Measurements from ENCODE around the gene PLEKHA3.

PLEKHA3 gene

DNA sequence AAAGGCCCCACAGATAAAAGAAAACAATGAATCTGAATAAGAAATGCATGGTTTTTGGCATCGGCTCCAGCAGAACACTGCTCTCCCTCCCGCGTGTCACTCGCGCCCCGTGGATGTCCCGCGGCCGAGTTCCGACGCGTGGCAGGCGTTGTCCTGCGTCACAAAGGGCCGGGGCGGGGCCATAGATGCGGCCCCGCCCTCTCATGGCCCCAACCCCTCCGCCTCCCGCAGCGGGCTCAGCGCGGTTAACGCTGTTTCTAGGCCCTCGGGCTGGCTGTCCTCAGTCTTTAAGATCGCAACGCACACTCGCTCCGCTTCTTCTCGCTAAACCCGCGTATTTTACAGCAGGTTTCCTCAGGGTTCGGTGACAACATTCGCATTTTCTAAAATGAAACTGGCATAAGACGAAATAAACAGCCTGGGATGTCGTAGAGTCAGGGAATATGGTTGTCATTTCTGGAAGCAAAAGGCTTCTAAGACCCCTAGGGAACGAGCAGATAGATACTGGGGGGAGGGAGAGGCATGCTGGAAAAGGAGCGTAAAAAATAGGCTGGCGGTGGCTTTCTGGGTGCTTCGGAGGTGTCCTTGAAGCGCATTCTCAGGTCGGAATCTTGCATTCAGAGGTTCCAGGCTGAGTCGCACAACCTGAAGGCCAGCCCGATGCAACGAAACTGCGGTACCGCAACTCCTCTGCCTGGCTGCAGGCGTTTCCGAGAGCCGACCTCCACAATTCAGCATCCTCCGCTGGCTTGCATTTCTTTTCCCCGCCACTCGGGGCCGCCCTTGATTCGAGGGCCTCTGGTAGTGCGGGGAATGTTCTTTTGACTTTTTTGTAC lies 1.6 kb upstream of the PLEKHA3 start, which contains the start of gene FKBP7:
TSS of gene FKBP7 (minus strand) at position 162 of the 836 bp plus-strand sequence. CDS start at position 61, 101 bp downstream.
- H3K4me3 ChIP-seq (ENCODE audit: low read depth, low read length), result peak within 1 kb of the TSS; percentile 83

DNA sequence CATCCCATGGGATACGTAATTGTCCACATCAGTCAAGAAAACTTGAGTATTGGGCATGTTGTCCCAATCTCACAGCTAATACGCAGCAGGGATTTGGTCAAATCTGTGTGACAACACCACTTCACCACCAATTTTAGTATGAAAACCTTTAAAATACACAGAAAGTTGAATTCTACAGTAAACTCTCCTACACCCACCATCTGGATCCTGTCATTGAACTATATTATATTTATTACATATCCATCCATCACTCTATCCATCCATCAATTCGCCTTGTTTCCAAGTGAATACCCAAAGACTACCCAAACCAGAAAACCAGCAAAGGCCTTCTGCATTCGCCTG lies 1.0 kb upstream of the PLEKHA3 start:
- no peak overlapping the region for H3K4me3 ChIP-seq (ENCODE audit: low read depth, low read length)

DNA sequence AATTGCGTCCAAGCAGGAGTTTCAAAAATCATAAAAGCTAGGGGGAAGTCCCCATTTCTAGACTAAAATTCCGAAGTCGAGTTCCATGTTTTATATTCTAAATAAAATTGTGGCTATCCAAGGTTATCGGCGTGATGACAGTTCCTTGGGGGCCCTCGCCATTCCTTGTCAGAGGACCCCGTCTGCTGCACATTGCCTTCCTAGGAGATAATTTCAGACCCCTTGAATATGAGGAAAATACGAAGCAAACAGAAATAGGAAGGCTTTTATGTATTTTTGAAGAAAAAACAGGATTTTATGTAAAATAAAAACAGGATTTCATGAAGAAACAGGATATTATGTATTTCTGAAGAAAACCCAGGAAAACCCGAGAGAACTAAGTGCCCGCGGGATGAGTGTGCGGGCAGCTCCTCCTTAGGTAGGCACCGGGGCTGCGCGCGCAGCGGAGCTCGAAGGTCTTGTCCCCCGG lies 465 bp upstream of the PLEKHA3 start:
- H3K4me3 ChIP-seq (ENCODE audit: low read depth, low read length), result peak overlapping the region; percentile 74

GRCh38 chr2:178482437-178482836 lies 2.2 kb downstream of the PLEKHA3 start:
- no peak overlapping the region for H3K4me3 ChIP-seq (ENCODE audit: low read depth, low read length)

DNA sequence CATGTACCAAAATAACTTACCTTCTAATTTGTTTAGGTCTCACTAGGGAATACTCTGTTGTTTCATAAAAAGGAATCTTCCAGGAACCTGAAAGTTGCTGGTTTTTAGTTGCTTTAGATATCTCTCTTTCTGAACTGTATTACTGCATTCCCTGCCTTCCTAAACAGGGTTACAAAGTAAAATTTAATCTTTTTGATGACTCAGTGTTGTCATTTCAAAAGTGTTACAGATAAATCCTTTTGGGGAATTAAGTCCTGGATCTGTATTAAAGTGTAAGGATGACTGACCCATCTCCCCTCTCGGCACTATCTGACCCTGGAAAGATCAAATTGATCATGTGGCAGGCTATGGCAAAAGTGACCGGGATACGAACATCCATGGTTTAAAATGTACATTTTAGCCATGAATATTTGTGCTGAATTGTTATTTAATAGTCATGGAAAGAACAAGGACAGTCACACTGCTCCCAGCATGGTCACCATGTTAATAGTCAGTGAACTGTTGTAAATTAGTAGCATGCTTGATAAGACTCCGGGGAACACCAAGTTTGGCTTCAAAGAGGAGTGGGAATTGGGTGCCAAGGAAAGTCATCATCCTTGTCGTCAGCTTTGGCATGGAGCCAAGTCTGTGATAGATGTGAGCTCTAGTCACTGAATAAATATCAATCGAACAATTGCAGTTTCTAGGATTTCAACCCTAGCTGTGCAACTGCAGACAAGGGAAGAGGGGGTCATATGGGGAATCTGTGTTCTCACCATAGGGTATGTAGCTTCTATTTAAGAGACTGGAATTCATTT lies 4.2 kb downstream of the PLEKHA3 start:
- no peak overlapping the region for H3K4me3 ChIP-seq (ENCODE audit: low read depth, low read length)

DNA sequence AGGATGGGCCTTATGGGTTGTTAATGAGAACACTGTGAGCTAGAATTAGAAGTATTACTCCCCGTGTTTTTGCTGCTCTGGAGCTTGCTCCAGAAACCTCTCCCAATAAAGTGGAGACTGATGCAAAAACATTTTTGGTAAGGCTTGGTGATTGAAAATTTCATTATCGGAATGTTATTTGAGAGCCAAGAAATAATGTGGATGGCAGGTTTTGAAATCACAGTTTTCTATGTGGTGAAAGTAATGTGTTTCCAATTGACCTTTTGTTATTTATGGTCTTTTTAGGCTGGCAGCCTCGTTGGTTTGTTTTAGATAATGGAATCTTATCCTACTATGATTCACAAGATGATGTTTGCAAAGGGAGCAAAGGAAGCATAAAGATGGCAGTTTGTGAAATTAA lies 5.1 kb downstream of the PLEKHA3 start:
- H3K4me3 ChIP-seq (ENCODE audit: low read depth, low read length), result no peak overlapping the region

- no peak overlapping the region for H3K4me3 ChIP-seq (ENCODE audit: low read depth, low read length)
Measured at GRCh38 chr2:178491612-178492011, 11.4 kb downstream of the PLEKHA3 start.

- no peak overlapping the region for H3K4me3 ChIP-seq (ENCODE audit: low read depth, low read length)
Measured at GRCh38 chr2:178496049-178496448, 15.8 kb downstream of the PLEKHA3 start.

DNA sequence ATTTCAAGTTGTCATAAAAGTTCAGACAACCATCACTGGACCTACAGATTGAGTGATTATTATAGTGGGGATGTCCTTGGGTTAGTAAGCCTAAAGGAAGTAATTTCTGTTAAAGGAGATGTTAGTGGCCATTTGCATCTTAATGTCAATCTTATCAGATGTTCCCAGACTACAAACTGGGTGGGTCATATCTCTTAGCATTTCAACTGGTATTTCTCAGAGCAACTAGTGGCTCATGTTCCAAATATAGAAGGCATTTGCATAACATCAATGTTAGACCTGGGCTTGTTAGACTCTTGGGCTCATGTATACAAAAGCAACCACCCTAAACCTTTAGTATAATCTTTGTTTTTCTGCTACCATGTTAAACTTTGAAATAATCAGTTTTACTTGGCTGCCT lies 17.9 kb downstream of the PLEKHA3 start:
- no peak overlapping the region for H3K4me3 ChIP-seq (ENCODE audit: low read depth, low read length)

GRCh38 chr2:178499640-178500039 lies 19.4 kb downstream of the PLEKHA3 start:
- H3K4me3 ChIP-seq (ENCODE audit: low read depth, low read length), result no peak overlapping the region

GRCh38 chr2:178502751-178503150 lies 22.5 kb downstream of the PLEKHA3 start:
- H3K4me3 ChIP-seq (ENCODE audit: low read depth, low read length), result no peak overlapping the region

- H3K4me3 ChIP-seq (ENCODE audit: low read depth, low read length), result no peak overlapping the region
Measured at GRCh38 chr2:178506101-178506500, 25.8 kb downstream of the PLEKHA3 start.

- no peak overlapping the region for H3K4me3 ChIP-seq (ENCODE audit: low read depth, low read length)
Measured at GRCh38 chr2:178506524-178506923, 26.3 kb downstream of the PLEKHA3 start.

DNA sequence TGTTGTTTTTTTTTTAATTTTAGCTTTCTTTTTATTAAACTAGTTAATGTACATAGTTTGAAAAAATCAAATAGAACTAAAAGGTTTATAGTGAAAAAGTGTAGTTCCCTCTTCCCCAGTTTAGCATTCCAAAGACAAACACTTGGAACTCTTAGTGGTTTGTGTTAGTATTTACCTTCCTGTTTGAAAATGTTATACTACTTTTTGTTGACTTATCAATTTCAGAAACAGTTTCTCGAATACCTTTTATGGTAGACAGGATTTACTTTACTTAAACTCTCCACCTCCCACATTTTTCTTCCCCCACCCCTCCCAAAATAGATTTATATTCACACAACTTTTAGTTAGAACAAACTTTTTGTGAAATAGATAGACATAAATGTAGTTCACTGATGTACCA lies 26.7 kb downstream of the PLEKHA3 start:
- no peak overlapping the region for H3K4me3 ChIP-seq (ENCODE audit: low read depth, low read length)

- no peak overlapping the region for H3K4me3 ChIP-seq (ENCODE audit: low read depth, low read length)
Measured at GRCh38 chr2:178508646-178509045, 28.4 kb downstream of the PLEKHA3 start.

DNA sequence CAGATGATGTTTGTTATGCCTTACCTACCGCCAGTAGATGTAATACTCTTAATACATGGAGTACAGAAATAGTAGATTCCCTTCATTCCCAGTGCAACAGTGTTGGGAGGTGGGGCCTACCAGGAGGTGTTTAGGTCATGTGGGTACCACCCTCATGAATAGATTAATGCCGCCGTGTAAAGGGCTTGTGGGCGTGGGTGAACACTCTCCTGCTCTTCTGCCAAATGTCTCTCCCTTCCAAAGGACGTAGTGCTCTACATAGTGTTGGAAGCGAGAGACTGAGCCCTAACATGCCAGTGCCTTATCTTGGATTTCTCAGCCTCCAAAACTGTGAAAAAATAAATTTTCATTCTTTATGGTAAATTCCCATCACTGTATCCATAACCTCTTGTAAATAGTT lies 30.1 kb downstream of the PLEKHA3 start:
- no peak overlapping the region for H3K4me3 ChIP-seq (ENCODE audit: low read depth, low read length)

DNA sequence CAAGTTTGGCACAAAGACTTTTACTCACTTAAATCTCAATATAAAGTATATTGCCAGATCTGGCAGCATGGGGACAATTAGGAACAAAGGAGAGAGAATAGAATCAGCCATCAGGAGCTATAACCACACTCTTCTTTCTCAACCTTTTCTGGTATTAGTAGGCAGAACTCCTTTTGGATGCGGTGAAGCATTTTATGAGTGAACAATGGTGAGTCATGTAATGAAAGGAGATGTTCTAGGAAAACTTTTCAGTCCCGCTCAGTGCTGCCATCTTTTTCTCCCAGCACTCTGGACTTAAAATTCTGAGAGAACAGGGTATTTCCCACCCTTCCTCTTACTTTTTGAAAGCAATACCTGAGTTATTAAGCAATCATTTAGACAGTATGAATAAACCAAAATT lies 32.2 kb downstream of the PLEKHA3 start:
- no peak overlapping the region for H3K4me3 ChIP-seq (ENCODE audit: low read depth, low read length)

DNA sequence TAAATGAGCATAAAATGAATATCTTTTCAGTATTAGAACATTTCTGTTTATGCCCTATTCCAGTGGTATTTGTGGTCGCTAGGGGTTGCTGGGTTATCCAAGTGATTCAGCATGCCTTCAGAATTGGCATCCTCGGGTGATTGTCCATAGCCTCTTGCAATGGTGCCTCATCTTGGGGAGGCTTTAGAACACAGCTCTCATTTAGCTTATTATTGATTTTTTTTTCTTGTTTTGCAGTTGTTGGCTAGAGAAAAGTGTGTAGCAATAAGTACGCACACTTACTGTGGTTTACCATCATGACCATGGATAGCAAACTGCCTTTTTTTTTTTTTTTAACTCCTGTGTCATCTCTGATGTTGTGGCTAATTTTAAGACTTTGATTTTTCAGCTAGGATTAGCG lies 33.6 kb downstream of the PLEKHA3 start:
- no peak overlapping the region for H3K4me3 ChIP-seq (ENCODE audit: low read depth, low read length)

DNA sequence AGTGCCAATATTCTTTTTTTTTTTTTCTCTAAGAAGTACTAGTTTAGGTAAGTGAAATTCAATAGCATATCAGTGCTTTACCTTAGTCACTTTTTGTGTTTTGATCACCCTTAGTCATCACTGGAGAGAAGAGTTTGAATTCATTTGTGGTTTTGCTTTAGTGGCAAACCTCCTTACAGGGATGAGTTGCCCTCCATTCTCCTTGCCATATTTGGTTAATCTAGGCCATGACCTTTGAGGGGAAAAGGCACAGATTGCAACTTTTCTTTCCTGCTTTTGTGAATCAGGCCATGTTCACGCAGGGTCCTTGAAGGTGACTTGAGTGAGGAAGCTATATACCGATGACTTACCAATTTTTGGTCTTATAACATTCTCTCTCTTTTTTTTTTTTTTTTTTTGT lies 34.4 kb downstream of the PLEKHA3 start:
- H3K4me3 ChIP-seq (ENCODE audit: low read depth, low read length), result no peak overlapping the region

DNA sequence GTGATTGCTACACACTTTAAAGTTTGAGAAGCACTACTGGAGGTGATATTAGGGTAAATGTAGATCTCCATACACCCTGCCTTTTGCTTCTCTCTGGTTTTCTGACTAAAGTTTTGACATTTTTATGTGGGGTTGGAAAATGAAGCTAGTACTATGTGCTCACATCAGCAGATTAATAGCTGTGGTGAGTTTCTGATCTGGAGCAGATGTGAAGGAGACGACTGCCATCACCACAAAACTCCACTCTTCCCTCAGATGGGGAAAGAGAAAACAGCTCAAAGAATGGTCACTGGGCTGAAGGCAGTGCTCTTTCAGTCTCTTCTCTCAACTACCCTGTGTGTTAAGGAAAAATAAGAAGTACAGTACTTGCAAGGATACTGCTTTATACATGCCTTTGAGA lies 37.2 kb downstream of the PLEKHA3 start:
- no peak overlapping the region for H3K4me3 ChIP-seq (ENCODE audit: low read depth, low read length)

DNA sequence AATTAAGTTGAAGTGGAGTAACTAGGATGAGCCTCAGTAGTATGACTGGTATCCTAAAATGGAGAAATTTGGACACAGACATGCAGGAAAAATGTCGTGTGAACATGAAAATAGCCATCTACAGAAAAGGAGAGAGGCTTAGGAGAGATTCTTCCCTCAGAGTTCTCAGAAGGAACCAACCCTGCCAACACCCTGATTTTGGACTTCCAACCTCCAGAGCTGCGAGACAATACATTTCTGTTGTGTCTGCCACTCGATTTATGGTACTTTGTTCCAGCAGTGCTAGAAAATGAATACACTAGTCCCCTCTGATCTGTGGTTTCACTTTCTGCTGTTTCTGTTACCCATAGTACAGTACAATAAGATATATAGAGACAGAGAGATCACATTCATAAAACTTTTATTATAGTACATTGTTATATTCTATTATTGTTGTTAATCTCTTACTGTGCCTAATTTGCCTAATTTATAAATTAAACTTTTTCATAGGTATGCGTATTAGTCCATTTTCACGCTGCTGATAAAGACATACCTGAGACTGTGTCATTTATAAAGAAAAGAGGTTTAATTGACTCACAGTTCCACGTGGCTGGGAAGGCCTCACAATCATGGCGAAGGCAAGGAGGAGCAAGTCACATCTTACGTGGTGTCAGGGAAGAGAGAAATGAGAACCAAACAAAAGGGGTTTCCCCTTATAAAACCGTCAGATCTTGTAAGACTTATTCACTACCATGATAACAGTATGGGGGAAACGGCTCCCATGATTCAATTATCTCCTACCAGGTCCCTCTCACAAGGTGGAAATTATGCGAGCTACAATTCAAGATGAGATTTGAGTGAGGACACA lies 41.3 kb downstream of the PLEKHA3 start:
- H3K4me3 ChIP-seq (ENCODE audit: low read depth, low read length), result no peak overlapping the region
